Activated CD4-positive, alpha-beta T cell treated with anti-CD3 and anti-CD28 coated beads, Interleukin-2, amount 50 U/mL, for 1 hour (primary cell): Measurements from ENCODE around the gene ZMYM3.

Source experiments
- DNase-seq: peaks from one replicate; pipeline ENCODE4 v3.0.0-alpha.2; 2020

Gene ZMYM3

DNA sequence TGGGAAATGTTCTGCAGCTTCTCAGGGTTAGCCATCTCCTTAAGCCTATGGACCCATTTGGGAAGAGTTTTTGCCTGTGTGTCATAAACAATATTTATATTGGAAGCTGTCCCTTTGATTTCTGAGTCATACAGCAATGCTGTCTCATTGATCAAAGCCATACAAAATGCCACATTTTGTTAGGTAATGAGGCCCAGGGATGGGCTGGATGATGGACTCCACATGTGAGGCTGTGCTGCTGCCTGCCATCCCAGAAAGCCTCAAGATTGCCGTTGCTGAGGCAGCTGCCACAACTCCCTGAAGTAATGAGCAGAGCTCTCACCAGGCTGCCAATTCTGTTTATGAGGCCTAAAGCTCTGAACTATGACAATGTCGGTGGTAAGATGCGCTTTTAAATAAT is 43.1 kb downstream of the ZMYM3 start:
- no peak for DNase-seq

GRCh38 chrX:71199252-71200008 is 54.5 kb downstream of the ZMYM3 start:
- no peak for DNase-seq

GRCh38 chrX:71198066-71198465 is 55.9 kb downstream of the ZMYM3 start:
- DNase-seq = no peak

DNA sequence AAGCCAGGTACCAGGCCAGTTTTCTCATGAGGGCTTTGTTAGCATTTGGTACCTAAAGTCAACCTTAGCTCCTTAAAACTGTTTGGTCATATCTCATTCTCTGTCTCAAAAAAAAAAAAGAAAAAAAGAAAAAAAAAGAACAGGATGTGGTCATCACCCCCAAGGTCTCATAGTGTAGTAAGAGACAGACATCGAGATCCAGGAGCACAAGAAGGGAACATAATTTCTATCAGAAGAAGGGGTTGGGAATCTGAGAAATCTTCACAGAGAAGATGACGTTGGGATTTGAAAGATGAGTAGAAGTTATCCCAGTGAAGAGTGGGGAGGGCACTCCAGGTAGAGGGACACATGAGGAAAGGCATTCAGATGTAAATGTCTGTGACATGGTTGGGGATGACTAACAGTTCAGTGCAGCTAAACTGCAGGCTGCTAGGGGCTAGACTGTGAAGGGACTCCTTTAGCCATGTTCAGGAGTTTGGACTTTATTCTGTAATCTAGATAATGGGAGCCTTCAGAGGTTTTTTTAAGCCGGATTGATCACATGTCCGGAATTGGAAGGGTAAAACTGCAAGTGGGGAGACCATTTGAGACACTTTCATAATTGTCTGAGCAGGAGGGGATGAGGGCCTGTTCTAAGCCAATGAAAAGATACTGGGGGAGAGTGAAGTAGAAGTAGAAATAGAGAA is 57.8 kb downstream of the ZMYM3 start:
- DNase-seq = no peak

GRCh38 chrX:71191248-71191647 is 62.7 kb downstream of the ZMYM3 start:
- no peak for DNase-seq
